GM18861 (cell line): ENCODE results near the gene ARHGDIG.

ENCODE experiments used
- ATAC-seq: cut with Tn5 transposase; IDR thresholded peaks from one replicate; pipeline ENCODE4 v1.9.1; 2021; ENCODE audit not compliant: unreplicated experiment

Gene ARHGDIG

GRCh38 chr16:293043-293775 is 12.8 kb downstream of the ARHGDIG start:
- no peak for ATAC-seq

- no peak for ATAC-seq
Observed at GRCh38 chr16:296276-296675, 15.9 kb downstream of the ARHGDIG start.

- ATAC-seq: no peak
Observed at GRCh38 chr16:296806-297510, 16.6 kb downstream of the ARHGDIG start.

- ATAC-seq: no peak
Observed at GRCh38 chr16:297832-298231, 17.4 kb downstream of the ARHGDIG start.

GRCh38 chr16:301235-301634 is 20.8 kb downstream of the ARHGDIG start:
- ATAC-seq: no peak

- no peak for ATAC-seq
Observed at GRCh38 chr16:301950-302349, 21.6 kb downstream of the ARHGDIG start.

GRCh38 chr16:303760-304505 is 23.5 kb downstream of the ARHGDIG start:
- ATAC-seq: no peak

- ATAC-seq: no peak
Observed at GRCh38 chr16:305916-306626, 25.7 kb downstream of the ARHGDIG start.

- ATAC-seq: no peak
Observed at GRCh38 chr16:306911-307370, 26.6 kb downstream of the ARHGDIG start.

GRCh38 chr16:307691-308312 is 27.4 kb downstream of the ARHGDIG start:
- ATAC-seq: no peak

- ATAC-seq: no peak
Observed at GRCh38 chr16:309476-309875, 29.1 kb downstream of the ARHGDIG start.

GRCh38 chr16:311725-312124 is 31.3 kb downstream of the ARHGDIG start:
- ATAC-seq: no peak

- ATAC-seq: no peak
Observed at GRCh38 chr16:314351-314750, 34.0 kb downstream of the ARHGDIG start.

GRCh38 chr16:314795-315299 is 34.5 kb downstream of the ARHGDIG start:
- no peak for ATAC-seq

- ATAC-seq: no peak
Observed at GRCh38 chr16:316741-317464, 36.5 kb downstream of the ARHGDIG start.

GRCh38 chr16:317583-317982 is 37.2 kb downstream of the ARHGDIG start:
- ATAC-seq: no peak

- no peak for ATAC-seq
Observed at GRCh38 chr16:318628-319027, 38.2 kb downstream of the ARHGDIG start.

- no peak for ATAC-seq
Observed at GRCh38 chr16:320206-320605, 39.8 kb downstream of the ARHGDIG start.

- ATAC-seq: no peak
Observed at GRCh38 chr16:321532-321931, 41.1 kb downstream of the ARHGDIG start.
